Neutrophil (primary cell): ENCODE measurements around the gene ZFP82.

Experiments used
- H3K27ac ChIP-seq: fragments of 200-600 bp; sonication (generic); 2 replicates; pipeline ENCODE4 v1.5.1; 2016; ENCODE audit warnings: mild to moderate bottlenecking, moderate library complexity
- H3K27me3 ChIP-seq: fragments of 200-600 bp; sonication (generic); 2 replicates; pipeline ENCODE4 v1.6.0; 2016; ENCODE audit warnings: mild to moderate bottlenecking
- H3K36me3 ChIP-seq: fragments of 200-600 bp; sonication (generic); 2 replicates; pipeline ENCODE4 v1.5.1; 2017
- H3K4me1 ChIP-seq, 2 experiments: fragments of 200-600 bp in 1 of 2; sonication (generic) in 1 of 2; 1 replicate in 1 of 2; 2 replicates in 1 of 2; pipeline versions ENCODE4 v1.5.1 to v1.6.1; 2013 to 2016; ENCODE audit warnings: low read depth in 1 of 2, low read length in 1 of 2, mild to moderate bottlenecking in 1 of 2, moderate library complexity in 1 of 2; ENCODE audit not compliant: control insufficient read depth in 1 of 2, insufficient read depth in 1 of 2
- H3K4me3 ChIP-seq, 2 experiments: fragments of 200-600 bp in 1 of 2; sonication (generic) in 1 of 2; 1 replicate in 1 of 2; 2 replicates in 1 of 2; pipeline ENCODE4 v1.5.1; 2013 to 2016; ENCODE audit warnings: low read depth in 1 of 2, low read length in 1 of 2, mild to moderate bottlenecking in 1 of 2, moderate library complexity in 1 of 2
- H3K9me3 ChIP-seq: fragments of 200-600 bp; sonication (generic); 2 replicates; pipeline ENCODE4 v1.5.1; 2016
- CTCF ChIP-seq: fragments of 200-600 bp; sonication (generic); IDR thresholded peaks from 2 replicates; pipeline ENCODE4 v1.5.1; 2016; ENCODE audit warnings: antibody characterized with exemption

Gene ZFP82

GRCh38 chr19:36371886-36372285 lies 46.6 kb downstream of the ZFP82 start:
- H3K4me1 ChIP-seq = no peaks in the 10 kb centered on the region
- H3K9me3 ChIP-seq = peaks cover 15% of the 10 kb centered on the region
- H3K27ac ChIP-seq = no peak overlapping the region
- H3K4me3 ChIP-seq = no peak overlapping the region
- peaks cover 3% of the 10 kb centered on the region for H3K36me3 ChIP-seq
- TF ChIP-seq CTCF = no peak
- H3K27me3 ChIP-seq = no peaks in the 10 kb centered on the region

- Histone ChIP-seq H3K4me3 (no peak overlapping the region), H3K4me1 (no peaks in the 10 kb centered on the region), H3K9me3 (peaks cover 8% of the 10 kb centered on the region), H3K27ac (no peak overlapping the region), H3K27me3 (no peaks in the 10 kb centered on the region), H3K36me3 (peaks cover 41% of the 10 kb centered on the region)
- no peak for TF ChIP-seq CTCF
These were observed 54.6 kb downstream of the ZFP82 start for GRCh38 chr19:36363845-36364244.
